ENCODE measurements around the gene GALNT18.

GALNT18 gene

GRCh38 chr11:11230802-11231562 is 390.8 kb downstream of the GALNT18 start:
- Histone ChIP-seq H3K4me1 (ENCODE audit: insufficient read depth, low read length) (no peaks in the 10 kb centered on the region), H3K36me3 (ENCODE audit: insufficient read depth, low read length) (no peaks in the 10 kb centered on the region), H3K4me3 (ENCODE audit: low read length) (no peak overlapping the region), H3K9me3 (ENCODE audit: low read length) (no peaks in the 10 kb centered on the region), H2AFZ (ENCODE audit: low read depth, low read length) (no peak overlapping the region), H3K27me3 (ENCODE audit: insufficient read depth, low read length) (no peaks in the 10 kb centered on the region)

DNA sequence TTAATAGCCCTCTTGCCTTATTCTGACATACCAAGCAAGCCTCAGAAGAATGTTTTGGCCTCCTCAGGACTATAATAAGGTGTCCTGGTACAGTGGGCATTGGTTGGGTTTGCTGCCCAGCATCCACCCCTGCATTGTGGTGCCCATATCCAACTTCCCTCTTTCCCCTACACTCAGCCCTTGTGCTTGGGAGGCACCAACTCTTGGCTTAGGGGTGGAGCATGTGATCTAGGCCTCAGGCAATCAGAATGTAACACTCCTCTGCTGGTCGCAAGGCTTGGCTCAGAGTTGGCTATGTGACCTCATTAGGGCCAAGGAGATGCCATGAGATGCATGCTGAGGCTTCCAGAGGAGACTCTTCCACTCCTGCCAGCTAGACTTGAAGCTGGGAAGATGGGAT is 391.7 kb downstream of the GALNT18 start:
- H3K9me3 ChIP-seq (ENCODE audit: low read length), result no peaks in the 10 kb centered on the region
- H3K4me3 ChIP-seq (ENCODE audit: low read length), result no peak overlapping the region
- no peaks in the 10 kb centered on the region for H3K36me3 ChIP-seq (ENCODE audit: insufficient read depth, low read length)
- no peaks in the 10 kb centered on the region for H3K27me3 ChIP-seq (ENCODE audit: insufficient read depth, low read length)
- H3K4me1 ChIP-seq (ENCODE audit: insufficient read depth, low read length), result no peaks in the 10 kb centered on the region
- no peak overlapping the region for H2AFZ ChIP-seq (ENCODE audit: low read depth, low read length)

- Histone ChIP-seq H3K36me3 (ENCODE audit: insufficient read depth, low read length) (no peaks in the 10 kb centered on the region), H3K9me3 (ENCODE audit: low read length) (no peaks in the 10 kb centered on the region), H3K4me3 (ENCODE audit: low read length) (no peak overlapping the region), H3K27me3 (ENCODE audit: insufficient read depth, low read length) (no peaks in the 10 kb centered on the region), H2AFZ (ENCODE audit: low read depth, low read length) (no peak overlapping the region), H3K4me1 (ENCODE audit: insufficient read depth, low read length) (no peaks in the 10 kb centered on the region)
Measured at GRCh38 chr11:11229647-11230046, 392.2 kb downstream of the GALNT18 start.

- no peaks in the 10 kb centered on the region for H3K9me3 ChIP-seq (ENCODE audit: low read length)
- H3K4me3 ChIP-seq (ENCODE audit: low read length), result no peak overlapping the region
- H3K4me1 ChIP-seq (ENCODE audit: insufficient read depth, low read length), result no peaks in the 10 kb centered on the region
- H3K27me3 ChIP-seq (ENCODE audit: insufficient read depth, low read length), result no peaks in the 10 kb centered on the region
- no peak overlapping the region for H2AFZ ChIP-seq (ENCODE audit: low read depth, low read length)
- no peaks in the 10 kb centered on the region for H3K36me3 ChIP-seq (ENCODE audit: insufficient read depth, low read length)
Measured at GRCh38 chr11:11227296-11228085, 394.3 kb downstream of the GALNT18 start.

Data from neuron (in vitro differentiated cells).